OCI-LY3 (cell line): ENCODE measurements around the gene KANSL2.

ENCODE experiments used
- H2AFZ ChIP-seq: fragments of 200-600, 300-600 bp; shearing (Covaris generic); 2 replicates; pipeline ENCODE4 v1.6.0; 2014; ENCODE audit warnings: antibody characterized with exemption, low read depth, low read length
- H3K27ac ChIP-seq: fragments of 200-600, 300-600 bp; sonication (generic); 2 replicates; pipeline ENCODE4 v1.5.1; 2014; ENCODE audit warnings: mild to moderate bottlenecking, low read length, moderate library complexity, mixed read lengths
- H3K27me3 ChIP-seq: fragments of 200-600, 300-600 bp; sonication (generic); 2 replicates; pipeline ENCODE4 v1.6.1; 2014; ENCODE audit warnings: low read depth, low read length, mixed read lengths
- H3K36me3 ChIP-seq: fragments of 200-600, 300-600 bp; sonication (generic); replicated peaks from 2 replicates; pipeline ENCODE3; 2014; ENCODE audit warnings: low read depth, low read length, mixed read lengths
- H3K4me1 ChIP-seq: fragments of 300-600, 200-600 bp; sonication (generic); 2 replicates; pipeline ENCODE4 v1.6.1; 2014; ENCODE audit warnings: low read length, mixed read lengths
- H3K4me2 ChIP-seq: fragments of 200-600, 300-600 bp; sonication (generic); 2 replicates; pipeline ENCODE4 v1.6.1; 2014; ENCODE audit warnings: low read length, mixed read lengths
- H3K4me3 ChIP-seq: fragments of 300-600, 200-600 bp; sonication (generic); 2 replicates; pipeline ENCODE4 v1.5.1; 2014; ENCODE audit warnings: antibody characterized with exemption, mild to moderate bottlenecking, low read length, moderate library complexity
- H3K79me2 ChIP-seq: fragments of 300-600, 200-600 bp; shearing (Covaris generic); 2 replicates; pipeline ENCODE4 v1.6.1; 2014; ENCODE audit warnings: mild to moderate bottlenecking, low read length, mixed read lengths
- H3K9ac ChIP-seq: fragments of 300-600, 200-600 bp; shearing (Covaris generic); 2 replicates; pipeline ENCODE4 v1.6.0; 2014; ENCODE audit warnings: mild to moderate bottlenecking, low read length, moderate library complexity
- H3K9me3 ChIP-seq: fragments of 200-600, 300-600 bp; shearing (Covaris generic); 2 replicates; pipeline ENCODE4 v1.6.1; 2014; ENCODE audit warnings: low read length, mixed read lengths; ENCODE audit not compliant: insufficient read depth
- H4K20me1 ChIP-seq: fragments of 200-600, 300-600 bp; sonication (generic); 2 replicates; pipeline ENCODE4 v1.6.1; 2016; ENCODE audit warnings: low read length, mixed read lengths; ENCODE audit not compliant: insufficient read depth
- CTCF ChIP-seq: fragments of 200-600, 300-600 bp; sonication (generic); IDR thresholded peaks from 2 replicates; pipeline ENCODE4 v1.5.1; 2014; ENCODE audit warnings: antibody characterized with exemption, low read length, low read depth
- EZH2phosphoT487 ChIP-seq: fragments of 200-600 bp; shearing (Covaris generic); IDR thresholded peaks from 2 replicates; pipeline ENCODE4 v1.6.1; 2018; ENCODE audit warnings: antibody characterized with exemption, mixed run types, low read depth

KANSL2 gene

GRCh38 chr12:48691826-48692487, 9.9 kb upstream of the KANSL2 start:
- H3K4me2 ChIP-seq: no peak overlapping the region
- H3K9ac ChIP-seq: no peak overlapping the region
- H3K9me3 ChIP-seq: no peaks in the 10 kb centered on the region
- H2AFZ ChIP-seq: no peak overlapping the region
- H3K4me3 ChIP-seq: no peak overlapping the region
- H3K79me2 ChIP-seq: peaks cover 34% of the 10 kb centered on the region
- no peaks in the 10 kb centered on the region for H4K20me1 ChIP-seq
- TF ChIP-seq CTCF: no peak
- no peak for TF ChIP-seq EZH2phosphoT487
- no peaks in the 10 kb centered on the region for H3K4me1 ChIP-seq
- peaks cover 46% of the 10 kb centered on the region for H3K36me3 ChIP-seq
- no peaks in the 10 kb centered on the region for H3K27me3 ChIP-seq
- no peak overlapping the region for H3K27ac ChIP-seq

GRCh38 chr12:48690990-48691389, 9.0 kb upstream of the KANSL2 start:
- H3K27ac ChIP-seq: no peak overlapping the region
- H3K27me3 ChIP-seq: no peaks in the 10 kb centered on the region
- peaks cover 34% of the 10 kb centered on the region for H3K79me2 ChIP-seq
- no peaks in the 10 kb centered on the region for H3K4me1 ChIP-seq
- no peak overlapping the region for H3K9ac ChIP-seq
- no peak overlapping the region for H3K4me2 ChIP-seq
- H4K20me1 ChIP-seq: no peaks in the 10 kb centered on the region
- no peak overlapping the region for H3K4me3 ChIP-seq
- H3K9me3 ChIP-seq: no peaks in the 10 kb centered on the region
- H2AFZ ChIP-seq: no peak overlapping the region
- H3K36me3 ChIP-seq: peaks cover 46% of the 10 kb centered on the region
- TF ChIP-seq CTCF (no peak), EZH2phosphoT487 (no peak)

GRCh38 chr12:48690436-48690835, 8.4 kb upstream of the KANSL2 start:
- peaks cover 41% of the 10 kb centered on the region for H3K36me3 ChIP-seq
- H3K79me2 ChIP-seq: peaks cover 31% of the 10 kb centered on the region
- no peak for TF ChIP-seq EZH2phosphoT487
- no peak for TF ChIP-seq CTCF
- no peaks in the 10 kb centered on the region for H4K20me1 ChIP-seq
- no peak overlapping the region for H3K4me2 ChIP-seq
- H3K9me3 ChIP-seq: no peaks in the 10 kb centered on the region
- H3K9ac ChIP-seq: no peak overlapping the region
- H3K4me1 ChIP-seq: no peaks in the 10 kb centered on the region
- no peak overlapping the region for H3K27ac ChIP-seq
- H2AFZ ChIP-seq: no peak overlapping the region
- H3K4me3 ChIP-seq: no peak overlapping the region
- H3K27me3 ChIP-seq: no peaks in the 10 kb centered on the region

- no peak for TF ChIP-seq EZH2phosphoT487
- TF ChIP-seq CTCF: no peak
- H3K4me1 ChIP-seq: no peaks in the 10 kb centered on the region
- no peaks in the 10 kb centered on the region for H4K20me1 ChIP-seq
- H3K9ac ChIP-seq: no peak overlapping the region
- H2AFZ ChIP-seq: no peak overlapping the region
- peaks cover 31% of the 10 kb centered on the region for H3K79me2 ChIP-seq
- no peaks in the 10 kb centered on the region for H3K27me3 ChIP-seq
- H3K36me3 ChIP-seq: peaks cover 28% of the 10 kb centered on the region
- H3K4me3 ChIP-seq: no peak overlapping the region
- H3K4me2 ChIP-seq: no peak overlapping the region
- no peak overlapping the region for H3K27ac ChIP-seq
- no peaks in the 10 kb centered on the region for H3K9me3 ChIP-seq
Observed at GRCh38 chr12:48688836-48689235, 6.8 kb upstream of the KANSL2 start.
